ENCODE measurements around the gene TUBGCP2.

Gene TUBGCP2

GRCh38 chr10:133349160-133349568, 40.5 kb upstream of the TUBGCP2 start:
- TF ChIP-seq SIN3A (IDR thresholded peaks at IDR 0.05; ENCODE audit: borderline replicate concordance, insufficient read depth, low read length) (no peak), TAF1 (IDR thresholded peaks at IDR 0.05; ENCODE audit: borderline replicate concordance, insufficient read depth, low read length) (no peak), POLR2AphosphoS5 (IDR thresholded peaks at IDR 0.05; ENCODE audit: low read depth, low read length) (no peak), REST (IDR thresholded peaks at IDR 0.05; ENCODE audit: insufficient read depth in 1 of 2, low read depth in 2 of 2, low read length in 2 of 2) (no peak), FOXP2 (optimal IDR thresholded peaks at IDR 0.05; ENCODE audit: borderline replicate concordance, extremely low read depth, extremely low read length, insufficient read depth) (no peak)

GRCh38 chr10:133347710-133348517, 39.2 kb upstream of the TUBGCP2 start:
- no peak for TF ChIP-seq TAF1 (IDR thresholded peaks at IDR 0.05; ENCODE audit: borderline replicate concordance, insufficient read depth, low read length)
- no peak for TF ChIP-seq REST (IDR thresholded peaks at IDR 0.05; ENCODE audit: insufficient read depth in 1 of 2, low read depth in 2 of 2, low read length in 2 of 2)
- no peak for TF ChIP-seq SIN3A (IDR thresholded peaks at IDR 0.05; ENCODE audit: borderline replicate concordance, insufficient read depth, low read length)
- no peak for TF ChIP-seq FOXP2 (optimal IDR thresholded peaks at IDR 0.05; ENCODE audit: borderline replicate concordance, extremely low read depth, extremely low read length, insufficient read depth)
- no peak for TF ChIP-seq POLR2AphosphoS5 (IDR thresholded peaks at IDR 0.05; ENCODE audit: low read depth, low read length)

- TF ChIP-seq SIN3A (IDR thresholded peaks at IDR 0.05; ENCODE audit: borderline replicate concordance, insufficient read depth, low read length) = no peak
- no peak for TF ChIP-seq FOXP2 (optimal IDR thresholded peaks at IDR 0.05; ENCODE audit: borderline replicate concordance, extremely low read depth, extremely low read length, insufficient read depth)
- TF ChIP-seq TAF1 (IDR thresholded peaks at IDR 0.05; ENCODE audit: borderline replicate concordance, insufficient read depth, low read length) = no peak
- TF ChIP-seq REST (IDR thresholded peaks at IDR 0.05; ENCODE audit: insufficient read depth in 1 of 2, low read depth in 2 of 2, low read length in 2 of 2) = no peak
- no peak for TF ChIP-seq POLR2AphosphoS5 (IDR thresholded peaks at IDR 0.05; ENCODE audit: low read depth, low read length)
Measured at GRCh38 chr10:133346413-133346812, 37.7 kb upstream of the TUBGCP2 start.

GRCh38 chr10:133344236-133344635, 35.6 kb upstream of the TUBGCP2 start:
- TF ChIP-seq SIN3A (IDR thresholded peaks at IDR 0.05; ENCODE audit: borderline replicate concordance, insufficient read depth, low read length) (no peak), REST (IDR thresholded peaks at IDR 0.05; ENCODE audit: insufficient read depth in 1 of 2, low read depth in 2 of 2, low read length in 2 of 2) (no peak), POLR2AphosphoS5 (IDR thresholded peaks at IDR 0.05; ENCODE audit: low read depth, low read length) (no peak), FOXP2 (optimal IDR thresholded peaks at IDR 0.05; ENCODE audit: borderline replicate concordance, extremely low read depth, extremely low read length, insufficient read depth) (no peak), TAF1 (IDR thresholded peaks at IDR 0.05; ENCODE audit: borderline replicate concordance, insufficient read depth, low read length) (no peak)
